Activated CD8-positive, alpha-beta memory T cell treated with anti-CD3 and anti-CD28 coated beads for 48 hours (primary cell): ENCODE results near the gene MTMR1.

Source experiments
- DNase-seq, 3 experiments: peaks; one replicate each; pipeline ENCODE4 v3.0.0-alpha.2; 2020; ENCODE audit warnings: low read depth in 2 of 3, low spot score in 2 of 3

Gene MTMR1

GRCh38 chrX:150762258-150763165 is 69.3 kb downstream of the MTMR1 start:
- DNase-seq, result no peak

- DNase-seq, result no peak
Observed at GRCh38 chrX:150763303-150763797, 70.2 kb downstream of the MTMR1 start.

- DNase-seq, result no peak
Observed at GRCh38 chrX:150763810-150764209, 70.6 kb downstream of the MTMR1 start.

DNA sequence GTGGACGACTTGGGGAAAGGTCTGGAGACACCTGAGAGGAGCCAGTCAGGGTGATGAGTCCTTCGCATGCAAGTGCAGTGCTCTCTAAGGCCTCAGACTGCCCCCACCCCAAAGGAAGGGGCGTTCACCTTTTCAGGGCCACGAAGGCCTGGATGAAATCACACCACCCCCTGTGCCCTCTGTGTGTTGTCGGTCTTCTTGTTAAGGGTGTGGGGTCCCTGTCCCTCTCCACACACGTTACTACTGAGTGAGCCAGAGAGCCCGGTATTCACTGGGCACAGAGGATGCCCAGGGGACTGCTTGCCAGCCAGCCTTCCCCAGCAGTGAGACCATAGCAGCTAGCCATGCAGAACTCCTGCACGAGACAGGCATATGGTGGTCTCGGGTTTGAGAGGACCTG is 72.0 kb downstream of the MTMR1 start:
- DNase-seq, result no peak

DNA sequence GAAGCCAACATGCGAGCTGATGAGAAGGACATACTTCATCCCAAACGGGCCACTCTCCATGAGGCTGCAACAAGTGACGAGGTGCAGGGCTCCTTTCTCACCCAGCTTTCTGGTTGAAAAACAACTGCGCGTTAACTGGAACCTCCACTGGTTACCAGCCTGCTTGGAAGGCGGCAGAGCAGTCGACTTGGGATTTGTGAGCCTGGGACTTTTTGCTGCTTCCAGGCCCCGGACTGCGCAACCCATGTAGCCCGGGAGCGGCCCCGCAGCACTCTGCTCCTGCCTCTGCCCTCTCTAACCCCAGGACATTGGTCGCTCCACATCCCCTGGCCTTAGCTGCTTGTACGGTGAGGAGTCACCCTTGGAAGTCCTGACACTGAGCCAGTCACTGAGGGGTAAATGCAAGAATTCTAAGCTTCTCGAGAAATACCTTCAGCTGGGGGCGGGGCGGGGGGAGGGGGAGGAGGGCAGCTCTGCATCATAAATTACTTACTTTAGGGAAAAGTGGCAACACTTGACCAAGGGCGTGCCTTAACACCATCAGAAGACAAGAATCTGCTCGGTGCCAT is 72.7 kb downstream of the MTMR1 start:
- DNase-seq, result no peak

DNA sequence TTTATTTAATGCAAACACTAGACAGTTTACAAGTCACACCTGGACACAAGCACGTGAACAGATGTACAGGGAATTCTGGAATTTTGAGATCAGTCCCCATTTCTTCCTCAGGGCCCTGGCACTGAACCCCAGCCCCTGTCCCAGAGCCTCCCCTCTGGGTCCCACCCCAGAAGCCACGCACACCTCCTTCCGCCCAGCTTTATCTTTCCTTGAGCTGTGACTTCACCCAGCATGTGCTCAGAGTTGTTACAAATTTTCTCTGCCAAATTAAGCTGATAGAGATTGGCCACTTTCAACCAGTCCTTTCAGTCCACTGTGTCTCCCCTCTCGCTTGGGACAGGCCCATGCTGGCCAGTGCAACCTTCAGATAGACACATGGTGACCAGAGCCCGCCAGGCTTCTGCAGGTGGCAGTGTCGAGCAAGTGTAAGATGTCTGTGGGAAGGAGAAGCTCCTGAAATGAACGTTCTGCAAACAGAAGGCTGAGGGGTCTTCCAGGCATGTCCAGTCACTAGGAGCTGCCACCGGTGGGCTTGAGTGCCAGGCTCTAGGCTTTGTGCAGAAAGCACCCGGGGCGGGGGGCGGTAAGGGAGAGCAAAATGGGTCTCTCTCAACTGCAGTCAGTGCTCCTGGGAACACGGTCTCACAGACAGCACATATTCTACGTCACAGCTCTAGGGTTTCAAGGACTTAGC is 73.3 kb downstream of the MTMR1 start:
- DNase-seq, result no peak

GRCh38 chrX:150767045-150767395 is 73.8 kb downstream of the MTMR1 start:
- DNase-seq, result no peak

DNA sequence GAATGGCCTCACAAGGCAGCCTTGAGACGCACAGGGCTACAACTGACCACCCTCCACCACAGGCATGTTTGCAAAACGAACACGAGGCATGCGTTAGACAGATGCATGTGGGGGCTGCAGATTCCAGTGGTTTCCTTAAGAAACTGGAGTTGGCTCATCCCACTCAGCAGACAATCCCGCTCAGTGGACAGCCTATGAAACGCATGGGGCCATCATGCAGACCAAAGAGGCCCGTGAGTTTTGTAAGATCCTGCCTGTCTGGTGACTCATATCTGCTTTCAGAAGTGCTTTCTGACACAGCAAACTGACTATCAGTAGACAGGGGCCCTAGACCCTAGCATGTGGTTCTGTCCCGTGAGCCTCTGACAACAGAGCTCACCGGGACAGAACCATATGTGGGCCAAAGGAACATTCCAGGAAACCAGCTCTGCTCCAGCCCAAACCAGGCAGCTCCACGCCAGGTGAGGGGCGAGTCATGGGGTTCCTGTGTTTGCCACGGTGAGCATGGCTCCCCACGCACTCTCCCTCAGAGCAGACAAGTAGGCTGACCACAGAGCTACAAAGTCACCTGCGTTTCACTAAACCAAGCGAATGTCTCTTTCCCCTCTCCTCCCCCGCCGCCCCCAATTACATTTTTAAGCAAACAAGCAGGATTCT is 74.4 kb downstream of the MTMR1 start:
- DNase-seq, result no peak

- DNase-seq, result no peak
Observed at GRCh38 chrX:150768132-150768485, 74.9 kb downstream of the MTMR1 start.

DNA sequence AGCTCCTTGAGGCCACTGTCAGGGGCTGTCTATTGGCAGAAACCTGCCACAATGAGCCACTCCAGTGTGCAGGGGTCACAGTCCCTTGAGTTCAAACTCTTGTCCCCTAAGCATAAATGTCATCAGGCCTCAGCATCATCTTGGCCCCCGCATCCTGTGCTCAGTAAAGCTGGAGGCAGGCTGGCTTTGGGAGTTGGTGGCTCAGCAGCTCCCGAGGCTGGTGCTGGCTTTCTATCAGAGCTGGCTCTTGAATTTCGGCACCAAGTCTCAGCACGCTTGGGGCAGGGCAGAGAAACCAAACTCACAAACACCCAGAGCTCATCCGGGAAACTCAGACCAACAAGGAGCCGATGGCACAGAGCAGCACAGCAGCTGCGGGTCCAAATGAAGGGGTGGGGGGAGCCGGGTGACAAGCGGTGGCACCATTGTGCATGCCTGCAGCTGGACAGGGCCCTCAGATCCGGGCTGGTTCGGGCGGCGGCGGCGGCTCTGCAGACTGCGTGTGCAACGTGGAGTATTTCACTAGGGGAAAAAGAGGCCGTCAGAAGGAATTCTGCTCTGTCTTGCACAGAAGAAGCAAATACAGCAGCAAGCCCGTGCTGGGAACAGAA is 75.5 kb downstream of the MTMR1 start:
- DNase-seq, result no peak

GRCh38 chrX:150769408-150769807 is 76.2 kb downstream of the MTMR1 start:
- no peak for DNase-seq

DNA sequence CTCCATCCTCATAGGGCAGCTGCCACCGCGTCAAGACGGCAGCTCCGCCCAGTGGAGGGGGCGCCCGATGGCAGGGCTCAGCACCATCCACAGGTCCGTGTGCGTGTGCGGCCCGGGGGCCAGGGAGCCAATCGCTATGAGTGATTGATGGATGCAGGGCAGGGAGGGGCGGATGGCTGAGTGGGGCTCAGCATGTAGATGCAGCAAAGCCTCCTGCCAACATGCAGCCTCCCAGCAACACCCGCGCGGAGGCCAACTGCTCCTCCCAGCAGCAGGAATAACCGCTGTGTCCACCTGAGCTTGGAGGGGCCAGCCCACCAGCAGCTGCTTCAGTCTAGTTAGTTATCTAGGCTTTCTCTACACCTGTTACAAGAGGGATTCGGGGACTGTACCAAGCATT is 77.4 kb downstream of the MTMR1 start:
- DNase-seq, result no peak

GRCh38 chrX:150771116-150771515 is 77.9 kb downstream of the MTMR1 start:
- no peak for DNase-seq

GRCh38 chrX:150772150-150772970 is 79.2 kb downstream of the MTMR1 start:
- peak; percentile 48 to 83 (median 74) for DNase-seq

- DNase-seq, result no peak
Observed at GRCh38 chrX:150773117-150773516, 79.9 kb downstream of the MTMR1 start.

DNA sequence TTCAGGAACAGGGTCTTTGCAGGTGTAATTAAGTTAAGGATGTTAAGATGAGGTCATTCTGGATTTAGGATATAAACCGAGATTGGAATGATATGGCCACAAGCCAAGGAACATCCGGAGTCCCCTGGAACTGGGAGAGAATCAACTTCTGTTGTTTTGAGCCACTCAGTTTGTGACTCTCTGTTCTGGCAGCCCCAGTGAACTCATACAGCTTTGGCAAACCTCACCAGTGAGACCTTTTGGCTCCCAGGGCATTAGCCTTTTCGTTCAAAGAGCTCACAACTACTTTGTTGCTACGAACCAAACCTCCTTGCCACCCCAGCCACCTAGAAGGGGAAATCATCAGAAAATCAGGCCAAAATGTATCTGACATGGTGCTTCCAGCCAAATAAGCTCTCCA is 80.4 kb downstream of the MTMR1 start:
- no peak for DNase-seq

DNA sequence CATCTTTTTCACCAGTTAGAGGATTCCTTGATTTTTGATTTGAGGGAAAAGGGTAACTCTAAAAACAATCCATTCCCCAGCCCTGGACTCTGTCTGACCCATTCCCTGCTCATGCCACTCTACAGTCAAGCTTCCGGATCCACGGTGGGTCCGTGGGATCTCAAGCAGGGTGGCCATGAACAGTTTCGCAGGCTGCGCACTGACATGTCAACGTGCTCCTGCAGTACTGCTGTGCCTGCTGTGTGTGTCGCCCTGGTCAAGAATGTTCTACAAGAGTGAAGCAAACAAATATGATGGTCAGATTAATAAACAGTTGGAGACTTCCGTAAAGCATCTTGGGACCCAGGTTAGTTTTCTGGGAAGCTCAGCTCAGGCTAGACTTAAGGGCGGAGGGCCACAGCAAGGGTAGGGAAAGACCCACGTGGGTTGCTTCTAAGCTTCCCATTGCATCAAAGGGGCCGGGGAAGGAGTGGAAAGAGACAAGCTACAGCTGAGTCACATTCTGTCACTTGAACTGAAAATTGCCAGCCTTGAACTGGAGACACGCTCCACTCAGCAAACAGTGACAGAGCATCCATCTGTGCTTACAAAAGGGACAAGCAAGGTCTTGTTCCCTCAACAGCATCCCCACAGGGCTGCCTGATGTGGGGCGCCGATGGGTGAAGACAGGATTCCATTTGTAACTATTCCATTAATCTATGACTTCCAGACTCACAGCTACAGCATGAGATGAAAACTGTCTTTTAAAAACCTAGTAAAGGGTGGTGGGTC is 81.8 kb downstream of the MTMR1 start:
- no peak for DNase-seq

GRCh38 chrX:150775569-150776350 is 82.6 kb downstream of the MTMR1 start:
- no peak for DNase-seq
